ENCODE measurements around the gene GOLGA6L1.
"Not testable (repeated sequence)": the region's sequence is repeated elsewhere in the genome, so short reads cannot be mapped to it uniquely, and the experiment has no call there.

GOLGA6L1 gene, protein sequence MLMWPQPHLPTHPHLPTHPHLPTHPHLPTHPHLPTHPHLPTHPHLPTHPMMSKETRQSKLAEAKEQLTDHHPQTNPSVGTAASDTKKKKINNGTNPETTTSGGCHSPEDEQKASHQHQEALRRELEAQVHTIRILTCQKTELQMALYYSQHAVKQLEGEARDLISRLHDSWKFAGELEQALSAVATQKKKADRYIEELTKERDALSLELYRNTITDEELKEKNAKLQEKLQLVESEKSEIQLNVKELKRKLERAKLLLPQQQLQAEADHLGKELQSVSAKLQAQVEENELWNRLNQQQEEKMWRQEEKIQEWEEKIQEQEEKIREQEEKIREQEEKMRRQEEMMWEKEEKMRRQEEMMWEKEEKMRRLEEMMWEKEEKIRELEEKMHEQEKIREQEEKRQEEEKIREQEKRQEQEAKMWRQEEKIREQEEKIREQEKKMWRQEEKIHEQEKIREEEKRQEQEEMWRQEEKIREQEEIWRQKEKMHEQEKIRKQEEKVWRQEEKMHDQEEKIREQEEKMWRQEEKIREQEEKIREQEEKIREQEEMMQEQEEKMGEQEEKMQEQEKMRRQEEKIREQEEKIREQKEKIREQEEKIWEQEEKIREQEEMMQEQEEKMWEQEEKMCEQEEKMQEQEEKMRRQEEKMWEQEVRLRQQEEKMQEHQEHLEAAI

DNA sequence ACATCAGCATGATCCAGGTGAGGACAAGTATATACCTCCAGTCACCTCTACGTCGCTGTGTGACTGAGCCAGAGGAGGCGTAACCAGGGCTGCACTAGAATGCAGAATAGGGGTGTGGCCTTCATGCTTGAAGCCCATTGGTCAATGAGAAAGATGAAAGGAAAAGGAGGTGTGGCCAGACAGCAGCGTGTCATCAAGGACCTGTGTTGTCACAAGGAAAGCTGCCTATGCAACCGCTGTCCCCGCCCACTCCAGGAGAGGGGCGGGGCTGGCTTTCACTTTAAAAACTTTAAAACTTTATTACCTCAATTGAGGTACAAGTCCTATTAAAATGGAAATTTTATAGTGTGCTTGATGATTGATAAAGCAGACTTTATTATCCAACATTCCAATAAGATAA, at the start of gene GOLGA6L1:
Gene GOLGA6L1, minus strand, starts transcription at position 101 of the 400 bp plus-strand sequence. Its CDS starts 91 bp downstream, at position 10.
- not testable (repeated sequence) for DNase-seq (ENCODE audit: low read depth)

DNA sequence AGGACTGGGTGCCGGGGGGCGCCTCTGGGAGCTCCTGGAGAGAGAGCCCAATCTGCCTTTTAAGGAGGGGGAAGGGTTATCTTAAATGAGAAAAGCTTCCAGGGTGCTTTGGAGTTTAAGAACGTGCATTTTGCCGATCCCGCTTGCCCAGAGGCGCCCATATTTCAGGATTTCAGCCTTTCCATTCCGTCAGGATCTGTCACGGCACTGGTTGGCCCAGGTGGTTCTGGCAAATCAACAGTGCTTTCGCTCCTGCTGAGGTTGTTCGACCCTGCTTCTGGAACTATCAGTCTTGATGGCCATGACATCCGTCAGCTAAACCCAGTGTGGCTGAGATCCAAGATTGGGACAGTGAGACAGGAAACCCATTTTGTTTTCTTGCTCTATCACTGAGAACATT, 44.6 kb upstream of the GOLGA6L1 start:
- not testable (repeated sequence) for DNase-seq (ENCODE audit: low read depth)

DNA sequence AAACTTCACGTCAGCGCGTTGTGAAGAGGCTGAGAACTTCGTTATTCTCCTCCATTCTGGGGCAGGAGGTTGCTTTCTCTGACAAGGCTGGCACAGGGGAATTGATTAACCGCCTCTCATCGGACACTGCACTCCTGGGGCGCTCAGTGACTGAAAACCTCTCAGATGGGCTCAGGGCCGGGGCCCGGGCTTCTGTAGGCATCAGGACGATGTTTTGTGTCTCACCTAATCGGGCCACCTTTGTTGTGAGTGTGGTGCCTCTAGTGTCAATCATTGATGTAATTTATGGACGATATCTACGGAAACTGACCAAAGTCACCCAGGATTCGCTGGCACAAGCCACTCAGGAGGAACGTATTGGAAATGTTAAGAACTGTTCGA, 43.9 kb upstream of the GOLGA6L1 start:
- DNase-seq (ENCODE audit: low read depth), result not testable (repeated sequence)

DNA sequence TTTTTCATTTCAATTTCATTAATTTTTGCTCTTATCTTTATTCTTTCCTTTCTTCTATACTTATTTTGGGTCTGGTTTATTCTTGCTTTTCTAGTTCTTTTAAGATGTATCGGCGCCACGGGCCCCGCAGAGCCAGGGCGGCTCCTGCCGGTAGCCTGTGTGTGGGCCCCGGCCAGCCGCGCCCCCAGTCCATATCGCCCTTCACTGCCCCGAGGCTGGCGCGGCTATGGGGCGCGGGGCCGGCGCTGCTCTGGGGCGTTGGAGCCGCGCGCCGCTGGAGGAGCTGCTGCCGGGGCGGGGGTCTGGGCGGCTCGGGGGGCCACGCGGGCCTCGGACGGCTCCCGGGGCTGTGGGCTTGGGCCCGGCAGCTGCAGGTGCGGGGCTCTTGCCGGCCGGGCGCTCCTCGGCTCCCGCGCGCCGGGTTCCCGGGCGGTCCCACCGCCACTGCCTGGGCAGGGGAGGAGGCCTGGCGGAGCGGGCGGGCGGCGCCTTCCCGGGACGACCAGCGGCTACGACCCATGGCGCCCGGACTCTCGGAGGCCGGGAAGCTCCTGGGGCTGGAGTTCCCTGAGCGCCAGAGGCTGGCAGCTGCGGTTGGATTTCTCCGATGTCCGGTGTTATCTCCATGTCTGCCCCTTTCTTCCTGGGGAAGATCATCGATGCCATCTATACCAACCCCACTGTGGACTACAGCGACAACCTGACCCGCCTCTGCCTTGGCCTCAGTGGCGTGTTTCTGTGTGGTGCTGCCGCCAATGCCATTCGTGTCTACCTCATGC, 43.3 kb upstream of the GOLGA6L1 start:
- not testable (repeated sequence) for DNase-seq (ENCODE audit: low read depth)

DNA sequence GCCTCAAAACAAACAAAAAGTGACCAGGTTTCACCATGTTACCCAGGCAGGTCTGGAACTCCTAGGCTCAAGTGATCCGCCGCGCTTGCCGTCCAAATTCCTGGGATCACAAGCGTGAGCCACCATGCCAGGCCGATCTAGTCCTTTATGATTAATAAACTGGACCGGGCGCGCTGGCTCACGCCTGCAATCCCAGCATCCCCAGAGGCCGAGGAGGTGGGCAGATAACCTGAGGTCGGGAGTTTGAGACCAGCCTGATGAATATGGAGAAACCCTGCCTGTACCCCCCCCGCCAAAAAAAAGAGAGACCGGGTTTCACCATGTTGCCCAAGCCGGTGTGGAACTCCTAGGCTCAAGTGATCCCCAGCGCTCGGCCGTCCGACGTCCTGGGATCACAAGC, 40.1 kb upstream of the GOLGA6L1 start:
- DNase-seq (ENCODE audit: low read depth), result not testable (repeated sequence)

DNA sequence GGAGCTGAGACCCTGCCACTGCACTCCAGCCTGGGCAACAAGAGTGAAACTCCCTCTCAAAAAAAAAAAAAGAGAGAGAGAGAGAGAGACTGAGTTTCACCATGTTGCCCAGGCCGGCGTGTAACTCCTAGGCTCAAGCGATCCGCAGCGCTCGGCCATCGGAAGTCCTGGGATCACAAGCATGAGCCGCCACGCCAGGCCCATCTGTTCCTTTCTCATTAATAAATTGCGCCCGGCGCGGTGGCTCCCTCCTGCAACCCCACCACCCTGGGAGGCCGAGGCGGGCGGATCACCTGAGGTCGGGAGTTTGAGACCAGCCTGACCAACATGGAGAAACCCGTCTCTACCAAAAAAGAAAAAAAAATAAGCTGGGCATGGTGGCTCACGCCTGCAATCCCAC, 39.0 kb upstream of the GOLGA6L1 start:
- DNase-seq (ENCODE audit: low read depth), result not testable (repeated sequence)

DNA sequence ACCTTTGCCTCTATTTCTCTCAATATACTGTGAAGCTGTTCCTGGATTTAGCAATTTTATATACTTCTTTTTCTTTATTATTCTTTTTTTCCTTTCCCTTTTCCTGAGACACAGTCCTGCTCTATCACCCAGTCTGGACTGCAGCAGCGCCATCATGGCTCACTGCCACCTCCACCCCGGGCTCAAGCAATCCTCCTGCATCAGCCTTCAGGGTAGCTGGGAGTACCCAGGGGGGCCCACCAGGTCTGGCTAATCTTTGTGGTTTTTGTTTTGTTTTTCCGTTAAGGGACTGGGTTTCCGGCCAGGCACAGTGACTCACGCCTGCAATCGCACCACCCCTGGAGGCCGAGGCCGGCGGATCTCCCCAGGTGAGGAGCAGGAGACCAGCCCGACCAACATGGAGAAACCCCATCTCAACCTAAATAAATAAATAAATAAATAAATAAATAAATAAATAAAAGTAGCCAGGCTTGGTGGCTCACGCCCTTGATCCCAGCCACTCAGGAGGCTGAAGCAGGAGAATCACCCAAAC, 38.1 kb upstream of the GOLGA6L1 start:
- DNase-seq (ENCODE audit: low read depth), result not testable (repeated sequence)

DNA sequence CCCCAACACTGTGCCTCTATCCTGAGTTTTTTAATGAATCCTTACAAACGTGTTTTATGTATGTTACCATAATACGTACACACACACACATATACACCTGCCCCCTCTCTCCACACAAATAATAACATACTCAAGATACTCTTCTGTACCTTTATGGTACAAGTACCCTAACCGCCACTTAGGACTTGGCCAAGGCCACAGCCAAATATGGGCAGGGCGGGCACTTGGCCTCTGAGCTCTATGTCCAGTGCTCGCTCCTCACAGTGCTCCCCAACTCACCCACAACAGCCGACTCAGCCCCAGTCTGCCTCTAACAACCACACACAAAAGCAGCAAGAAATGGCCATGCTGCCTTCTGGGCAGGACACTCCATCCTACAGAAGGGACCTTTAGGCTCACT, 3.8 kb downstream of the GOLGA6L1 start:
- not testable (repeated sequence) for DNase-seq (ENCODE audit: low read depth)

DNA sequence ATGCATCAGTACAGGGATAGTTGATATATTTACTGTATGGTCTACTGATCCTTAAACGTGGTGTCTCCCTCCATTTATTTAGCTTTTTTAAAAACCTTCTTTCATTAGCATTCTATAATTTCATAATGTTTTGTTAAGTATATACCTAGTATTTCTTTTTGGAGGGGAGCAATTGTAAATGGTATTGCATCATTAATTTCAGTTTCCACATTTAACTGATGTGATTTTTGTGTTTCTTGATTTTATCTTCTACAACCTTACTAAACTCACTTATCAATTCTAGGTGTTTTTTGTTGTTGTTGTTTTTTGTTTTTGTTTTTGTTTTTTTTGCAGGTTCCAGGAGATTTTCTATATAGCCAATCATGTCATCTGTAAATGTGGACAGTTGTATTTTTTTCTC, 18.4 kb downstream of the GOLGA6L1 start:
- DNase-seq (ENCODE audit: low read depth), result no peak

DNA sequence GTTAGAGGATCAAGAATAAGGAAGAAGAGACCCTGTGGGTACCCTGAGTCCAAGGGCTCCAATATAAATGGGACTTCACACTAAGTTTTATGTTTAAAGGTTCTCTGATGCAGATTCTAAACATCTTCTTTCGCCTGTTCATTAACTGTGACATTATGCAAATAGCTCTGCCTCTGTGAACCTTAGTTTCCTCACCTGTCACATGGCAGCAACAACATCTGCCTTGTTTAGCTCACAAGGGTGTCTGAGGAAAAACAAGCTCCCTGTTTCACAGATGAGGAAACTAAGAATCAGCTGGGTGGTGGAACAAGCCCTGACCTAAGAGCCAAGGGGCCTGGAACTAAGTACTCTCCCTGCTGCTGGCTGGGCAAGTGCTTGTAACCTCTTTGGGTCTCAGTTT, 40.8 kb downstream of the GOLGA6L1 start:
- no peak for DNase-seq (ENCODE audit: low read depth)

DNA sequence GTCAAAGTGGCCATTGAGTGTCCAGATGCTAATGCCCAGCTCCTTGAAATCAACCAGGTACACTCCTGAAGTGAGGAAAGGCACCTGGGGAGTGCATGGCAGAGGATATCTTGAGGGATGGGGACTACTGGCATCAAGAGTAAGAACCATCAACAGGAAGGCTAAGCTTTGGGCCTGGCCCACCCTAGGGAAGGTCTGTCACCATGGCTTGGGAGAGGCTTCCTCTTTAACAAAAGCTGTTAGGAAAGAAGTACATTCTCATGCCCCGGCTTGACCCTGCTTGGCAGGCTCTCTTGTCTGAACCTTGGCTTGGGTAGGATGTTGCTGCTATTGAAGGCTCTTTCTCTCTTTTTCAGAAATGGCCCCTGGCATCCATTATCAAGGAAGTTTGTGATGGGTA, 53.5 kb downstream of the GOLGA6L1 start:
- DNase-seq (ENCODE audit: low read depth), result no peak

DNA sequence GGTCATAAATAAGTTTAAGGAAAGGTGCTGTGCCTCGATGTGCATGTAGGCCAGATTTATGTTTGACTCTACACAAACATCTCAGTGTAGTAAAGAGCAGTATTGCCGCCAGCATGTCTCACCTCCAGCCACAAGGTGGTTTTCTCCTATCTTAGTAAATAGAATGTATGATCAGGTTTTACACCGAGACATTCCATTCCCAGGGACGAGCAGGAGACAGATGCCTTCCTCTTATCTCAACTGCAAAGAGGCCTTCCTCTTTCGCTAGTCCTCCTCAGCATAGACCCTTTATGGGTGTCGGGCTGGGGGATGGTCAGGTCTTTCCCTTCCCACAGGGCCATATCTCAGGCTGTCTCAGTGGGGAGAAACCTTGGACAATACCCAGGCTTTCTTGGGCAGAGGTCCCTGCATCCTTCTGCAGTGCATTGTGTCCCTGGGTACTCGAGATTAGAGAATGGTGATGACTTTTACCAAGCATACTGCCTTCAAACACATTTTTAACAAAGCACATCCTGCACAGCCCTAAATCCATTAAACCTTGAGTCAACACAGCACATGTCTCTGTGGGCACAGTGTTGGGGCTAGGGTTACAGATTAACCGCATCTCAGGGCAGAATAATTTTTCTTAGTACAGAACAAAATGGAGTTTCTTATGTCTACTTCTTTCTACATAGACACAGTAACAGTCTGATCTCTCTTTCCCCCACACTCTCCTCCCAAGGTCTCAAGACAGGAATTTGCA, 54.5 kb downstream of the GOLGA6L1 start:
- DNase-seq (ENCODE audit: low read depth), result not testable (repeated sequence)

DNA sequence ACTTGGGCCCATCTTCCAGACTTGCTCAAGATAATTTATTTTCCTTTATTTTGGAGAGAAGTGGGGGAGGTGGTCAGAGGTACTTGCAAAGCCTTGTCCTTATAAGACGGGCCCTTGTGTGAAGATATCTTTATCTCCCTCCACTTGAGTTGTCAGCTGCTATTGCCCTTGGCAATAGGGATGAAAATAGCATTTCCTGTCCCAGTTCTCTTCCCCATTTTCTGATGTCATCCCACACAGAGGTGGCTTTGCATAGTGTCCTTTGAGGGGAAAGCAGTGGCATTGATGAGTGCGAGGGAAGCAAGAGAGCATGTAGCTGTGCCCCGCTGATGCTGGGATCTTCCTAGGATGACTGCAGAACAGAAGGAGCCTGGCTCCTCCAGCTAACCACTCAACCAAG, 55.4 kb downstream of the GOLGA6L1 start:
- DNase-seq (ENCODE audit: low read depth), result no peak

DNA sequence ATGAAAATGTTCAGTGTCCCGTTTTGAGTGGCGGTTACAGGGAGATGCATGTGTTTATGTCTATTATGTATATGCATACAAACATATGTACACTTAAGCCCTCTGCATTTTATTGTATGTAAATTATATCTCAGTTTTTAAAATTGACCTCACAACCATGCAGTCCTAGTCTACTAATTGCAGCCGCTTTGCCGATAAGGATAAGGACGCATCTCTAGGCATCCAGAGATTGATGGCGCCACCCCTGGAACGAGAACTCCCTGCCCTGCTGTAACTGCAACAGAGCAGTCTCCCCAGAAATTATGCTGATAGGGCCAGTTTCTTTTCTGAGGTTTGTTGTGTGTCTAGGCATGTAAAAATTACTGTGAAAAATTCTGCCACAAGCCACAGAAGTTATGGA, 56.9 kb downstream of the GOLGA6L1 start:
- no peak for DNase-seq (ENCODE audit: low read depth)

Measured in stimulated activated CD8-positive, alpha-beta memory T cell treated with anti-CD3 and anti-CD28 coated beads, Interleukin-12 subunit alpha, Interleukin-12 subunit beta, amount 100 ng/mL, for 1 hour (primary cell).